Stimulated activated CD8-positive, alpha-beta memory T cell treated with anti-CD3 and anti-CD28 coated beads, Interleukin-15, amount 100 ng/mL, for 48 hours (primary cell): Measurements from ENCODE around the gene RAD50.
"Not testable (repeated sequence)": the region's sequence is repeated elsewhere in the genome, so short reads cannot be mapped to it uniquely, and the experiment has no call there.

Source experiments
- DNase-seq, 2 donors: peaks; one replicate each; pipeline ENCODE4 v3.0.0-alpha.2; 2020; ENCODE audit warnings: low read depth in 2 of 2

Gene RAD50

GRCh38 chr5:132633587-132633986 is 76.8 kb downstream of the RAD50 start:
- DNase-seq = not testable (repeated sequence)

DNA sequence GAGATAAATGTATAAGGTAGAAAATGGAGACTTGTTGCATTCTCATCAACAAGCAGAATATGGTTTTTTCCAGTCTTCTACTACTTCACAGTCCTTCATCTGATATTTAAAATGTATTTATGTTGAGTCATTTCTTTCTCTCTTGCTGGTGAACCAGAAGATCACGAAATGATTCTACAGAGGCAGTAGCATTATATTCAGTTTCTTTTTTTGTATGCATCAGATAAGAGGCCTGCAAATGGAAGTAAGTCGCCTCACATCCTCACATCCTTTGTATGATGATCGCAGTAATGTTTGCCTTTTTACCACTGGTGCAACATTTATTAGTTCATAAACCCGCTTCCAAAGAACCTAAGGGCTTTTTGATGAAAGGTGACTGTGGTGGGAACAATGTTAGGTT is 79.1 kb downstream of the RAD50 start:
- no peak for DNase-seq

- no peak for DNase-seq
These were observed 80.5 kb downstream of the RAD50 start for GRCh38 chr5:132637241-132637640.

DNA sequence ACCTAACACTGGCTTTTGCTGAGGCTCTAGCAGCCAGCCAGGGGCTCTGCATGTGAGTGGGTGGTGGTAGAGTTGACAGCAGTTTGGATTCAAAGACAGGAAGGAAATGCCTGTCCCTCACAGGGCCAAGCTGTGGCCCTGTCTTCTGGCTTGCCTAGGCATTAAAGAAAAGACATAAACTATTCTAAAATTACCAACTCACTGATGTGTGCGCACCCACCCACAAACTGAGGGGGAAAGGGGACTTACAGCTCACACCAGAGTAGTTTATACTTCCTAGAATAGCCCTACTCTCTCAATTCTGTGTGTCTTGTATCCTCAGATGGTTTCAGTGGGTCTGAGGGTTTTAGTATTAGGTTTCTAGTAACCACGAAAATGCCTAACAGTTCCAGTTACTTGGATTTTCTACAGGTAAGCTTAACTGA is 82.9 kb downstream of the RAD50 start:
- DNase-seq = peak in 1 of 2 donors; percentile 48

DNA sequence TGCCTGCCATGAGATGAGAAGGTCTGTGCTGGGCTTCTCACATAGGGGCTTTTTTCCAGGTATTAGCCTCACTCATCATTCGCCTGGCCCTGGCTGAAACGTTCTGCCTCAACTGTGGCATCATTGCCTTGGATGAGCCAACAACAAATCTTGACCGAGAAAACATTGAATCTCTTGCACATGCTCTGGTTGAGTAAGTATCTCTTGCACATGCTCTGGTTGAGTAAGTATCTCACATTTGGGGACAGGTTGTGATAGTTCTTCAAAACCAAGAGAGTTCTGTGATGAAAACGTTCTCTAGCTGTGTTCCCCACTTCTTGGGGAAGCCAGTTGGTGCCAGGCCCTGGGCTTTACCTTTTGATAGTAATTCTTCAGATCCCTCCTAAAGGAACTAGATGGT is 83.8 kb downstream of the RAD50 start:
- no peak for DNase-seq

GRCh38 chr5:132641241-132641723 is 84.5 kb downstream of the RAD50 start:
- DNase-seq = no peak

DNA sequence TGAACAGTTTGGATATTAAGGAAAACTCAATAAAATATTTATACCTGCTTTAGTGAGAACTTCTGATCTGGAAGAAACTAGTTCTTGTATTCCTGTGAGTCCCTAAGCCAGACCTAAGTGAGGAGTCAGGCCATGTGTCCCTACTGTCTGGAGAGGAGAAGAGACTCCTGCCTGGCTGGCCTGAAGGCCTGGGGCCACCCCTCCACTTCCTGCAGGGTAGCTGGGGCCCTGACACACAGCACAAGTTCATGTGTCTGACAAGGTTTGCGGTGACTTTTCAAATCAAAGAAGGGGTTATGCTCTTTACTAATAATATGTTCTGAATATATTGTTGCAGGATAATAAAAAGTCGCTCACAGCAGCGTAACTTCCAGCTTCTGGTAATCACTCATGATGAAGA is 85.1 kb downstream of the RAD50 start:
- DNase-seq = no peak

- no peak for DNase-seq
These were observed 87.4 kb downstream of the RAD50 start for GRCh38 chr5:132644177-132644576.

GRCh38 chr5:132646583-132647266 is 89.9 kb downstream of the RAD50 start:
- no peak for DNase-seq

DNA sequence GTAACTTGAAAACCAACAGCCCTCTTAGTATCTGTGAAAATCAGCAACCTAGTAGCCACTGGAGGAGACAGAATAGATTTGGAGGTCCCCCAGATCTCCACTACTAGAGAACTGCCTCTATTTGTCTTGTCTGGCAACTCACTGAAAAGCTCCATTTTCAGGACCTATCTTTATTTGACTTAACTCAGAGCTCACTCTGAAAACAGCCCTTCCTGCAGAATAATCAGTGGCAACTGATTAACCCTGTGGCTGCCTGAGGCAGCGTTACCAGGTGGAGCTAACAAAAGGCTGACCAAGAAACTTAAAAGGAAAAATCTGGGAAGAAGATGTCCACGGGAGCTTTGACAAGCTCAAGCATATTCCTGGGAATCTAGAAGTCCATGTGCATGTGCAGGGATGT is 90.7 kb downstream of the RAD50 start:
- DNase-seq = no peak

DNA sequence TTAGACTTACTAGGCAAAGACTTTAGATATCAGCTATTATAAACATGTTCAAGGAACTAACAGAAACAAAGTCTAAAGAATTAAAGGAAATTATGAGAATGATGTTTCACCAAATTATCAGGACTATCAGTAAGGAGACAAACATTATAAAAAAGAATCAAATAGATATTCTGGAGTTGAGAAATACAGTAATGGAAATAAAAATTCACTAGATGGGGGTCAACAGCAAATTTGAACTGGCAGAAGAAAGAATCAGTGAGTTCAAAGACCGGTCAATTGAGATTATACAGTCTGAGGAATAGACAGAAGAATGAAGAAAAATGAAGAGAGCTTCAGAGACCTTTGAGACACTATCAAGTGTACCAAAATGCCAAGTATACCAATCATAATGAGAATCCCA is 91.6 kb downstream of the RAD50 start:
- no peak for DNase-seq

DNA sequence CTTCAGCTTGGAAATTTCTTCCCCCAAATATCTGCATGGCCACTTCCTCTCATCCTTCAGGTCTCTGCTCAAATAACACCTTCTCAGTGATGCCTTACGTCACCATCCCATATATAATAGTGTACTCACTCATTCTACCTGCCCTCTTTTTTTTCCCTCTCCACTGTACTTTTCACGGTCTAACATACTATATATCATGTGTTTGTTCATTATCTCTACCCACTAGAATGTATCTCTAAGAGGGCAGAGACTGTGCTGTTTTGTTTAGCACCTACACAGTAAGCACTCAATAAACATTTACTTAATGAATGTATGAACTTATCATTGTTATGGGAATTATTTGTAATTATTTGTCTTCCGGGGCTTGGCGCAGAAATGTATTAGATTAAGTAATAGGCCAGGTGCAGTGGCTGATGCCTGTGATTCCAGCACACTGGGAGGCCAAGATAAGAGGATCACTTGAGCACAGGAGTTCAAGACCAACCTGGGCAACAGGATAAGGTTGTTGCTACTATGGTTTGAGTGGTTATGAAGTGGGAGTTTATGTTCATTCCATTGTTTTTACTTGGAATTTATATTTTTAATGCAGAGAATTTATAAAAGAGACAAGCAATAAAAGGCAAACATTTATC is 95.2 kb downstream of the RAD50 start:
- no peak for DNase-seq

- no peak for DNase-seq
These were observed 96.9 kb downstream of the RAD50 start for GRCh38 chr5:132653716-132654115.

DNA sequence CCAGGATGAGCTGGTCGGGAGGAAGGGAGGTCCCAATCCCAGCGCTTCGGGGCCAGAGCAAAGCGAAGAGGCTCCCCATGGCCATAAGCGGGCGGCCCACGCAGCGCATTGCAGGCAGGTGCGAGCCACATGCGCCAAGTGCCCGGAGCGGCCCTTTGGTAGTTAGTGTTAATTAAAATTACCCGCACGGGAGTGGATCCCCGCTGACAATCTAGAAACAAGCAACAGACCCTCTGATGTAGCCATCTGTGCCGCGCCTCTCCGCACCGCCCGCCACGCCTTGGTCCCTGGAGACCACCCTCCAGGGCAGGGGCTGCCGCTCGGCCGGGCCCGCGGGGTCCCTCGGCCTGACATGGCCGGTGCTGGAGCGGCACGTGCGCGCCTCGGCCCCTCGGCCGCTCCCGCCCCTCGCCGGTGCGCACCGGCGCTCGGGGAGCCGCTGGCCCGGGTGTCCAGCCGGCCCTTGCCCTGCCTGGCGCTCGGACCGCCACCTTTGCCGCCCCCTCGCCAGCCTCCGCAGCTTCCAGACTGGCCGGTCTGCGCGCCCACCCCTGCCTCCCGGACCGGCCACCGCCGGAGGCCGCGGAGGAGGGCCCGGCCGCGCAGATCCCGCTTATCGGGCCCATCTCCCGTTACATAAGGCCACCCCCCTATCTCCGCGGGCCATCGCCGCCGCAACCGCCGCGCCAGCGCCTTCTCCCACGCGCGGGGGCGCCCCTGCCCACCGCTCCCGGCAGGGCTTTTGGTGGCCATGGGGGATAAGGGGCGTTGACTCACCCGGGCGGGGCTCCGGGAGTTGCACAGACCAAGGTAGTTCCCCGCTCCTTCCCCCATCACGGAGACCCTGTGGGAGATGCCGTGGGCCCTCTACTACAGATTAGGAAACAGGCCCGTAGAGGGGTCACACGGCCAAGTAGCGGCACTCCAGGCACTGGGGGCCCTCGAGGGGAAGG is 99.3 kb downstream of the RAD50 start:
- peak; percentile 53 to 61 for DNase-seq

DNA sequence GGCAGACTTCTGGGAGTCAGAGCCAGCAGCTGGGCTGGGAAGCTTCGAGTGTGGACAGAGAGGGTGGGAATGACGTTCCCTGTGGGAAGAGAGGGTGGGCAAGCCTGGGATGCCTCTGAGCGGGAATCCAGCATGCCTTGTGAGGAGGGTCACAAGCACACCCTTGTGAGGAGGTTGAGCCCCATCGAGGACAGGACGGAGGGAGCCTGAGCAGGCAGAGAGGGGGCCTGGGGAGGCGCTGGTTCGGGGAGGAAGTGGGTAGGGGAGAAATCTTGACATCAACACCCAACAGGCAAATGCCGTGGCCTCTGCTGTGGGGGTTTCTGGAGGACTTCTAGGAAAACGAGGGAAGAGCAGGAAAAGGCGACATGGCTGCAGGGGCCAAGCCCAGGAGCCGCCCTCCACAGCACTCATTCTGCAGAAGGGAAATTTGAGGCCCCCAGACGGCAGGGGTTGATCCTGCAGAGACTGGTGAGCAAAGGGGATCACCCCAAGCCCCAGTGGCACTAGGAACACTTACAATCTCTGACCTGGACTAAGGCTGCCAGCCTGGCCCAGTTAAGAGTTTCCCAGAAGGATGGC is 100.1 kb downstream of the RAD50 start:
- DNase-seq = no peak

- DNase-seq = no peak
These were observed 101.1 kb downstream of the RAD50 start, which contains the start of gene IL13 for GRCh38 chr5:132657676-132658380. Gene IL13, plus strand, starts transcription at chr5:132658173. Its CDS starts 14 bp downstream, at chr5:132658187.

DNA sequence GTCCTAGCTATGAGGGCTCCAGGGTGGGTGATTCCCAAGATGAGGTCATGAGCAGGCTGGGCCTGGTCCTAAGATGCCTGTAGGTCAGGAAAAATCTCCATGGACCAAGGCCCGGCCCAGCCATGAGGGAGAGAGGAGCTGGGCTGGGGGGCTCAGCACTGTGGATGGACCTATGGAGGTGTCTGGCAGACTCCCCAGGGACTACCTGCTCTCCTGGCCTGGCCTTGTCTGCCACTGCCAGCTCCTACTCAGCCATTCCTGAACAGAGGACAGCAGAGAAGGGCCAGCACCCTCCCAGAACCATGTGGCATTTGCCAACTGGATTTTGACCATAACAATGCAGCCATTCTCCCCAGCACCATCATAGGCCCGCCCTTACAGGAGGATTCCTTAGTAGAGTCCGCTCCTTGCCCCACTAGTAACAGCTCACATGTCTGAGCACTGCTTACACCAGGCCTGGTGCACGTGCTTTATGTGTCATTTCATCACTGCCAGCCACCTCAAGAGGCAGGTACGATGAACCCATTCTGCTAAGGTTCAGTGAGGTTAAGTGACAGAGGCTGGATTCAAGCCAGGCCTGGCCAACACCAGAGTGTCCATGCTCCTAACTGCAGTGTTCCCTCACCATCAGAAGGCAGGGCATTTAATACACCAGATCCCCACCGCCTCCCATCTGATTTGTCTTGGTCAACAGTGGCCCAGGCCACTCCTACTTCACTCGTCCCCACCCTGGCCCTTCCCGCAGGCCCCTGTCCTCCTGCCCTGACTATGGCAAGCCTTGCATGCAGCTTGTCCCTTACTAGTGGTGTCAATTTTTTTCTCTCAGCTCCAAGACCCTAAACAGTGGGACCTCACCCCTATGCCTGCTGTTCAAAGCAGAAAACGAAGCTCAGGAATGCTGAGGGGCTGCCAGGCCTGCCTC is 101.9 kb downstream of the RAD50 start:
- DNase-seq = no peak

DNA sequence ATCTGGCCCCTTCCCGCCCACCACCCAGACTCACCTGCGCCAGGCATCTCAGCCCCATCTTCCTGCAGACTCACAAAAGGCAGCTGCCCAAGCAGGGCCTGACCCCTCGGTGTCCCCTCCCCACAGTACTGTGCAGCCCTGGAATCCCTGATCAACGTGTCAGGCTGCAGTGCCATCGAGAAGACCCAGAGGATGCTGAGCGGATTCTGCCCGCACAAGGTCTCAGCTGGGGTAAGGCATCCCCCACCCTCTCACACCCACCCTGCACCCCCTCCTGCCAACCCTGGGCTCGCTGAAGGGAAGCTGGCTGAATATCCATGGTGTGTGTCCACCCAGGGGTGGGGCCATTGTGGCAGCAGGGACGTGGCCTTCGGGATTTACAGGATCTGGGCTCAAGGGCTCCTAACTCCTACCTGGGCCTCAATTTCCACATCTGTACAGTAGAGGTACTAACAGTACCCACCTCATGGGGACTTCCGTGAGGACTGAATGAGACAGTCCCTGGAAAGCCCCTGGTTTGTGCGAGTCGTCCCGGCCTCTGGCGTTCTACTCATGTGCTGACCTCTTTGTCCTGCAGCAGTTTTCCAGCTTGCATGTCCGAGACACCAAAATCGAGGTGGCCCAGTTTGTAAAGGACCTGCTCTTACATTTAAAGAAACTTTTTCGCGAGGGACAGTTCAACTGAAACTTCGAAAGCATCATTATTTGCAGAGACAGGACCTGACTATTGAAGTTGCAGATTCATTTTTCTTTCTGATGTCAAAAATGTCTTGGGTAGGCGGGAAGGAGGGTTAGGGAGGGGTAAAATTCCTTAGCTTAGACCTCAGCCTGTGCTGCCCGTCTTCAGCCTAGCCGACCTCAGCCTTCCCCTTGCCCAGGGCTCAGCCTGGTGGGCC is 103.1 kb downstream of the RAD50 start:
- no peak for DNase-seq
